Measurements from ENCODE around the gene MYH14. TPM values are rescaled to one million over a fixed set of nuclear protein-coding genes. Genes with fewer than 3 reads are reported as not detected.

The MYH14 gene
- total and polyA plus RNA-seq, 9 of the 15 experiments (the other 6 are each of a cell fraction or from before 2014, with no cell fraction given) = 0.04 to 0.86 (median 0.19) TPM; not detected in 2

- TF ChIP-seq PBX2 (CRISPR knock-in tag; IDR thresholded peaks at IDR 0.05; ENCODE audit: low read depth) (no peak), PBX2 (tag; conservative IDR thresholded peaks at IDR 0.05; ENCODE audit: low read depth) (no peak), SNRNP70 (optimal IDR thresholded peaks at IDR 0.05; ENCODE audit: low read depth, low read length) (no peak), NCOA4 (IDR thresholded peaks at IDR 0.05; ENCODE audit: partially characterized antibody) (no peak), ZNF830 (CRISPR knock-in tag; IDR thresholded peaks at IDR 0.05) (no peak; the same call in 1 of the 2 replicates), FOXP1 (CRISPR knock-in tag; IDR thresholded peaks at IDR 0.05) (no peak), SNIP1 (IDR thresholded peaks at IDR 0.05; ENCODE audit: low read depth) (no peak), CBX8 (IDR thresholded peaks at IDR 0.05; ENCODE audit: borderline replicate concordance, extremely low read depth, low read depth, low read length, poor library complexity, severe bottlenecking) (no peak), EP300 (IDR thresholded peaks at IDR 0.05; ENCODE audit: low read length) (no peak), PTBP1 (IDR thresholded peaks at IDR 0.05; ENCODE audit: low read depth, low read length) (0 out of 2 replicates have a peak, but pooled peaks have one; percentile 50), FOXA1 (IDR thresholded peaks at IDR 0.05; ENCODE audit: borderline replicate concordance) (no peak), COPS2 (conservative IDR thresholded peaks at IDR 0.05) (no peak)
- TF ChIP-seq, protein P1, sequence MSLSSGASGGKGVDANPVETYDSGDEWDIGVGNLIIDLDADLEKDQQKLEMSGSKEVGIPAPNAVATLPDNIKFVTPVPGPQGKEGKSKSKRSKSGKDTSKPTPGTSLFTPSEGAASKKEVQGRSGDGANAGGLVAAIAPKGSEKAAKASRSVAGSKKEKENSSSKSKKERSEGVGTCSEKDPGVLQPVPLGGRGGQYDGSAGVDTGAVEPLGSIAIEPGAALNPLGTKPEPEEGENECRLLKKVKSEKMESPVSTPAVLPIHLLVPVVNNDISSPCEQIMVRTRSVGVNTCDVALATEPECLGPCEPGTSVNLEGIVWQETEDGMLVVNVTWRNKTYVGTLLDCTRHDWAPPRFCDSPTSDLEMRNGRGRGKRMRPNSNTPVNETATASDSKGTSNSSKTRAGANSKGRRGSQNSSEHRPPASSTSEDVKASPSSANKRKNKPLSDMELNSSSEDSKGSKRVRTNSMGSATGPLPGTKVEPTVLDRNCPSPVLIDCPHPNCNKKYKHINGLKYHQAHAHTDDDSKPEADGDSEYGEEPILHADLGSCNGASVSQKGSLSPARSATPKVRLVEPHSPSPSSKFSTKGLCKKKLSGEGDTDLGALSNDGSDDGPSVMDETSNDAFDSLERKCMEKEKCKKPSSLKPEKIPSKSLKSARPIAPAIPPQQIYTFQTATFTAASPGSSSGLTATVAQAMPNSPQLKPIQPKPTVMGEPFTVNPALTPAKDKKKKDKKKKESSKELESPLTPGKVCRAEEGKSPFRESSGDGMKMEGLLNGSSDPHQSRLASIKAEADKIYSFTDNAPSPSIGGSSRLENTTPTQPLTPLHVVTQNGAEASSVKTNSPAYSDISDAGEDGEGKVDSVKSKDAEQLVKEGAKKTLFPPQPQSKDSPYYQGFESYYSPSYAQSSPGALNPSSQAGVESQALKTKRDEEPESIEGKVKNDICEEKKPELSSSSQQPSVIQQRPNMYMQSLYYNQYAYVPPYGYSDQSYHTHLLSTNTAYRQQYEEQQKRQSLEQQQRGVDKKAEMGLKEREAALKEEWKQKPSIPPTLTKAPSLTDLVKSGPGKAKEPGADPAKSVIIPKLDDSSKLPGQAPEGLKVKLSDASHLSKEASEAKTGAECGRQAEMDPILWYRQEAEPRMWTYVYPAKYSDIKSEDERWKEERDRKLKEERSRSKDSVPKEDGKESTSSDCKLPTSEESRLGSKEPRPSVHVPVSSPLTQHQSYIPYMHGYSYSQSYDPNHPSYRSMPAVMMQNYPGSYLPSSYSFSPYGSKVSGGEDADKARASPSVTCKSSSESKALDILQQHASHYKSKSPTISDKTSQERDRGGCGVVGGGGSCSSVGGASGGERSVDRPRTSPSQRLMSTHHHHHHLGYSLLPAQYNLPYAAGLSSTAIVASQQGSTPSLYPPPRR (CRISPR knock-in tag; IDR thresholded peaks at IDR 0.05; ENCODE audit: borderline replicate concordance) = no peak
Measured at GRCh38 chr19:50357178-50358100, 154.0 kb downstream of the MYH14 start (continued).

All from K562 (cell line).